Heart left ventricle (tissue), 13 donors: Measurements from ENCODE around the gene AKAP17A.

Source experiments
- POLR2A ChIP-seq, 2 donors: fragments of 450-650 bp; IDR thresholded peaks; one replicate each; pipeline ENCODE4 v1.6.1; 2017; ENCODE audit warnings: antibody characterized with exemption in 2 of 2, mild to moderate bottlenecking in 2 of 2, moderate library complexity in 2 of 2
- TF ChIP-seq, protein P1 (sequence below), 12 donors: fragments of 200-600 bp; sonication (generic) in 4 of 12; IDR thresholded peaks; one replicate each; pipeline versions ENCODE4 v1.5.0 to v1.8.0; 2018 to 2022; ENCODE audit warnings: antibody characterized with exemption in 12 of 12, mild to moderate bottlenecking in 5 of 12
- donor health status: ischemic (EF 13 %, LVEDD 7.1; RV severe dilation, severe dysfunction).
- donor health status: DM: no; HTN: yes; CAD: no.
- donor health status: DM: no; HTN: no; CAD: no.
- donor health status: ischemic (EF 25% LVEDD 6.9; RV normal size, moderate dysfunction).
- donor health status: ischemic (EF 25% LVEDD 5.7; RV mildly dilated, moderate dysfunction).
- donor health status: ischemic (EF 35%, LVEDD 5.7; RV mildly dilated, moderate dysfunction).
- donor health status: nonischemic (EF 11% LVEDD 7.7; RV severe dilation, severe dysfunction).
- donor health status: DM: yes; HTN: yes; CAD: no.
- donor health status: PGD.
- donor health status: ischemic (EF 29% LVEDD 5.4; RV normal size, mild dysfunction).
- donor health status: nonischemic (EF 23%, LVEDD 6.1; RV moderate dilation, normal function).

GRCh38 chrX:1601768-1602085 lies 10.3 kb downstream of the AKAP17A start:
- TF ChIP-seq, protein P1, sequence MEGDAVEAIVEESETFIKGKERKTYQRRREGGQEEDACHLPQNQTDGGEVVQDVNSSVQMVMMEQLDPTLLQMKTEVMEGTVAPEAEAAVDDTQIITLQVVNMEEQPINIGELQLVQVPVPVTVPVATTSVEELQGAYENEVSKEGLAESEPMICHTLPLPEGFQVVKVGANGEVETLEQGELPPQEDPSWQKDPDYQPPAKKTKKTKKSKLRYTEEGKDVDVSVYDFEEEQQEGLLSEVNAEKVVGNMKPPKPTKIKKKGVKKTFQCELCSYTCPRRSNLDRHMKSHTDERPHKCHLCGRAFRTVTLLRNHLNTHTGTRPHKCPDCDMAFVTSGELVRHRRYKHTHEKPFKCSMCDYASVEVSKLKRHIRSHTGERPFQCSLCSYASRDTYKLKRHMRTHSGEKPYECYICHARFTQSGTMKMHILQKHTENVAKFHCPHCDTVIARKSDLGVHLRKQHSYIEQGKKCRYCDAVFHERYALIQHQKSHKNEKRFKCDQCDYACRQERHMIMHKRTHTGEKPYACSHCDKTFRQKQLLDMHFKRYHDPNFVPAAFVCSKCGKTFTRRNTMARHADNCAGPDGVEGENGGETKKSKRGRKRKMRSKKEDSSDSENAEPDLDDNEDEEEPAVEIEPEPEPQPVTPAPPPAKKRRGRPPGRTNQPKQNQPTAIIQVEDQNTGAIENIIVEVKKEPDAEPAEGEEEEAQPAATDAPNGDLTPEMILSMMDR (IDR thresholded peaks at IDR 0.05) = no peak
- TF ChIP-seq POLR2A (IDR thresholded peaks at IDR 0.05) = no peak
